HG02970 (cell line): Measurements from ENCODE around the gene DTX3.
"Not testable (repeated sequence)": the region's sequence is repeated elsewhere in the genome, so short reads cannot be mapped to it uniquely, and the experiment has no call there.

Experiments used
- ATAC-seq: cut with Tn5 transposase; IDR thresholded peaks from one replicate; pipeline ENCODE4 v1.9.1; 2021; ENCODE audit warnings: mild to moderate bottlenecking, moderate library complexity, moderate number of reproducible peaks; ENCODE audit not compliant: unreplicated experiment, low FRiP score

The DTX3 gene, protein sequence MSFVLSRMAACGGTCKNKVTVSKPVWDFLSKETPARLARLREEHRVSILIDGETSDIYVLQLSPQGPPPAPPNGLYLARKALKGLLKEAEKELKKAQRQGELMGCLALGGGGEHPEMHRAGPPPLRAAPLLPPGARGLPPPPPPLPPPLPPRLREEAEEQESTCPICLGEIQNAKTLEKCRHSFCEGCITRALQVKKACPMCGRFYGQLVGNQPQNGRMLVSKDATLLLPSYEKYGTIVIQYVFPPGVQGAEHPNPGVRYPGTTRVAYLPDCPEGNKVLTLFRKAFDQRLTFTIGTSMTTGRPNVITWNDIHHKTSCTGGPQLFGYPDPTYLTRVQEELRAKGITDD

DNA sequence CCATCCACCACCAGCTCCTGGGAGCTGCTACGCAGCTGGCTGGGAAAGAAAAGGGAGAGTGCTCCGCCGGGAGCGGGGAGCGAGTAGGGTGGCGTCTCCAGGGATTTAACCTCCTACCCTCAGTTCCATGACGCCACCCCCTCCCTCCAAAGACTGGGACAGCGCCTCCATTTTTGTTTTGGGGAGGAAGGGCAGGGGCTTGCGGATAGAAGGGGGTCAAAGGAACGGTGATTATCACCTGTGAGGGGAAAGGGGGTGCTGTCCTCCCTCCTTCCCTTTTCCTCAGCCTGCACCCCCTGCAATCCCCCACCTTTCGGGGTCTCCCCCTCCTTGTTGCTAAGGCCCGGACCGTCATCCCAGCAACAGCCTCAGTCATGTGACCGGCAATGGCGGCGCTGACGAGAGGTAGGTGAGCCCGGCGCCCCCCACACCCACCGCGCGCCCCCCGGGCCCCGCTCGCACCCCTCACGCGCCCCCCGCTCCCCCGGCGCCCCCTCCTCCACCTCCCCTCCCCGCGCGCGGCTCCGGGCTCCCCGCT, at the start of gene DTX3:
Gene DTX3 (plus strand): TSS at position 371 of the 538 bp plus-strand sequence. CDS start 1,694 bp downstream, outside the sequence.
- no peak for ATAC-seq

- no peak for ATAC-seq
Observed at GRCh38 chr12:57554897-57555296, 49.7 kb upstream of the DTX3 start.

- no peak for ATAC-seq
Observed at GRCh38 chr12:57558864-57559263, 45.8 kb upstream of the DTX3 start.

GRCh38 chr12:57560516-57560915, 44.1 kb upstream of the DTX3 start:
- ATAC-seq = no peak

DNA sequence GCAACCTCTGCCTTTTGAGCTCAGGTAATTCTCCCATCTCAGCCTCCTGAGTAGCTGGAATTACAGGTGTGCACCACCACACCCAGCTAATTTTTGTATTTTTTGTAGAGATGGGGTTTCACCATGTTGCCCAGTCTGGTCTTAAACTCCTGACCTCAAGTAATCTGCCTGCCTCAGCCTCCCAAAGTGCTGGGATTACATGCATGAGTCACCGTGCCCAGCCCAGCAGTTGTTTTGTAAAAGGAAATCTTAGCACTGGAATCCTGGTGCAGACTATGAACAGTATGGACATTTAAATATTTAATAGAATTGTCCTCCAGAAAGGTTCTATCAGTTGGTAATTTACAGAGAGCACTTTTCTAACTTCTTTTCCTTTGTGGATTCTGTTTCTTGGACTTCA, 43.5 kb upstream of the DTX3 start:
- not testable (repeated sequence) for ATAC-seq

DNA sequence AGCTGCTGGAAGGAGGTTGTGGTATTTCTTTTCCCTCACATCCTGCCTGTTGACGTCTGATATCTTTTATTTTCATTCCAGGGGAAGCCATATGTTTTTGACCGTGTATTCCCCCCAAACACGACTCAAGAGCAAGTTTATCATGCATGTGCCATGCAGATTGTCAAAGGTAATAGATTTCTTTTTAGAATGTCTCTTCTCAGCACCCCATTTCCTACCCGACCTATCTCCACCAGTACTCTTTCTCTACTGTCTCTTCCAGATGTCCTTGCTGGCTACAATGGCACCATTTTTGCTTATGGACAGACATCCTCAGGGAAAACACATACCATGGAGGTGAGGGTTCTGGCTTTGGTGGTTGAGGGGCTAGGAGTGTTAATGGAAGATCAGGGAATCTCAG, 41.3 kb upstream of the DTX3 start:
- no peak for ATAC-seq

DNA sequence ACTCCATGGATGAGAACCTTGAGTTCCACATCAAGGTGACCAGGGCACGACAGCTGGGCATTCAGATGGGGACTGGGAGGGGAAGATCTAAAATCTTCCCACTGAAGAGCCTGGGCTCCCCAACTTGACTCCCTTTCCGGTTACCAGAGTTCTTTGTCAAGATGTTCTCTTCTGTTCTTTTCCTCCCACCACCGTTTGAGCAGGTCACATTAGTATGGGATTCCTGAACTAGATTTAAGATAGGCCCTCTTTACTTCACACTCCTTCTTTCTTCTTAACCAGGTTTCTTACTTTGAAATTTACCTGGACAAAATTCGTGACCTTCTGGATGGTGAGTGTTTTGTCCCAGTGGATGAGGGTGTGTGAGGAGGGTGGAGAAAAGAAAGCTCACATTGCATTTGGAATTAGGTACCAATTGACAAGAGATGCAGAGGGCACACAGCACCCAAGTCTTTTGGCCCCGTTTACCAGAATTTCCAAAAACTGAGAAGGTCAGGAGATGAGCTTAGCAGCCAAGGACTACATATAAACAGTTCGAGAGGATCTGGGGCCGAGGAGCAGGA, 40.4 kb upstream of the DTX3 start:
- no peak for ATAC-seq

GRCh38 chr12:57568838-57569237, 35.8 kb upstream of the DTX3 start:
- ATAC-seq = no peak

DNA sequence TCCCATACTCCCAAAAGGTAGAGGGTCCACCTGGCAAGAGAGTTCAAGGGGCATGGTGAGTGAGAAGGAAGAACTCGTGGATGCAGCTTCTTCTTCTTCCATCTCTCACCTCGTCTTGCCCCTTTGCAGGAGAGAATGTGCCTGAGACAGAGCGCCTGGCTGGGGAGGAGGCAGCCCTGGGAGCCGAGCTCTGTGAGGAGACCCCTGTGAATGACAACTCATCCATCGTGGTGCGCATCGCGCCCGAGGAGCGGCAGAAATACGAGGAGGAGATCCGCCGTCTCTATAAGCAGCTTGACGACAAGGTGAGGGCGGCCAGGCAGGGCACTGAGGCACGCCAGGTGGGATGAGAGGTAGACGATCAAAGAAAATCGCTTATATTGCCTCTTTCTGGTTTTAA, 34.8 kb upstream of the DTX3 start:
- ATAC-seq = no peak

DNA sequence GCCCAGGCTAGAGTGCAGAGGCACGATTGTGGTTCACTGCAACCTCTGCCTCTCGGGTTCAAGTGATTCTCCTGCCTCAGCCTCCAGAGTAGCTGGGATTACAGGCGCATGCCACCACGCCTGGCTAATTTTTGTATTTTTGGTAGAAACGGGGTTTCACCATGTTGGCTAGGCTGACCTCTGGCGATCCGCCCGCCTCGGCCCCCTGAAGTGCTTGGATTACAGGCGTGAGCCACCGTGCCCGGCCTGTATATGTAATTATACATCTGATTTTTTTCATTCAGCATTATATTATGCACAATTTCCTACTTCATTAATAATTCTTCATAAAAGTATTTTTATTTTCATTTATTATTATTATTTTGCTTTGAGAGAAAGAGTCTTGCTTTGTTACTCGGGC, 34.2 kb upstream of the DTX3 start:
- not testable (repeated sequence) for ATAC-seq

- ATAC-seq = no peak
Observed at GRCh38 chr12:57571926-57572762, 32.5 kb upstream of the DTX3 start.

GRCh38 chr12:57574795-57575194, 29.8 kb upstream of the DTX3 start:
- no peak for ATAC-seq

DNA sequence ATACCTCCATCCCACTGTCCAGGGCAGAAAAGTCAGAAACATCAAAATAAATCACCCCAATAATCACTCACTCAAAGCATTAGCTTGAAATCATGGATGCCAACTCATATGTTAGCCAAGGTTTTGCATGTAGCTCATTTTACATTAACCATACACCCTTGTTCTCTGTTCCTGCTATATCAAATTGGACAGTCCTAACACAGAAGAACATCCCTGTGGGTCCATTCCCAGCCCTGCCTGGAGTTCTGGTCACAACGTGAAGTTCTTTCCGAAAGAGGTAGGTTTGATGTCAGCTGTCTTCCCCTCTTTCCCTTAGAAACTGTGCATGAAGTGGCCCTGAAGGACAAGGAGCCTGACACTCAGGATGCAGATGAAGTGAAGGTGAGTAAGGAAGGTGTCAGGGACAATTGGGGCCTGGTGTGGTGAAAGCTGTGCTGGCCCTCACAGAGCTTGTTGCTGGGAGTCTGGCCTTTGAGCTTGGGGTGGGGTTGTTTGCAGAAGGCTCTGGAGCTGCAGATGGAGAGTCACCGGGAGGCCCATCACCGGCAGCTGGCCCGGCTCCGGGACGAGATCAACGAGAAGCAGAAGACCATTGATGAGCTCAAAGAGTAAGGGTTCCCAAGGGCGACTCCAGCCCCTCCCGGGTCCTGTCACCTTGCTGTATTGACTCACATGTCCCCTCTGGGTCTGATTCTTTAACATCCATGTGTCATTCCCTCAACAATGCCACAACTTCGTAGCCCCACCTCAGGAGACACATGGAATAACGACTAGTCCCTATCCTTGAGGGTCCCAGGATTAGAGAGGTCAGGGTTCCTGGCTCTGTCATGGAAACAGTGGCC, 28.6 kb upstream of the DTX3 start:
- ATAC-seq = no peak

GRCh38 chr12:57576613-57577160, 27.9 kb upstream of the DTX3 start:
- no peak for ATAC-seq

DNA sequence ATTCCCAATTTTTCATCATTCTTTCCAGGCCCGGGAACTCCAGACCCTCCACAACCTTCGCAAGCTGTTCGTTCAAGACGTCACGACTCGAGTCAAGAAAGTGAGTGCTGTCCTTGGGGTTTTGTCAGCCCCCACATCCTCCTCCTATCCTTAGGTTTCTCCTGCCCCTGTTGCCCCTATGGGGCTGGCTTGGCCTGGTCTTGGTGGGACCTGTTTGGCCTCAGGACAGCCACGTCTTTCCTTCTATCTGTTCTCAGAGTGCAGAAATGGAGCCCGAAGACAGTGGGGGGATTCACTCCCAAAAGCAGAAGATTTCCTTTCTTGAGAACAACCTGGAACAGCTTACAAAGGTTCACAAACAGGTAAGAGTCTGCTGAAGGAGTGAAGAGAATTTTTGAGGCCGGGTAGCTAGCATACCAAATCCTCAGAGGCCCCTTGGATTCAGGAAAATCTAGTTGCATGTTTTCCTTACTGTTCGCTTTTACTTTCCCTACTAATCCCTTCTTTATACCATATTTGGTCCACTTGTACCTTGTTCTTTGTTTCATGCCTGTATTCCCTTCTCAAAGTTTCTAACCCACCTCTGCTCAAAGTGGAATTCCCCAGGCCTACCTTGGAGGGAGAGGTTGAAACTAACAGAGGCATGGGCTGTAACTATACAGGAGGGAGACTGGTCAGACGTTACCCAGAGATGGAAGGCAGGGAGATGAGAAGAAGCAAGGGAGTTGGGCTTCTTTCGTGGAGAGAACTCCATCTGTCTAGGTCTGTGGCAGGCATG, 26.5 kb upstream of the DTX3 start:
- no peak for ATAC-seq

DNA sequence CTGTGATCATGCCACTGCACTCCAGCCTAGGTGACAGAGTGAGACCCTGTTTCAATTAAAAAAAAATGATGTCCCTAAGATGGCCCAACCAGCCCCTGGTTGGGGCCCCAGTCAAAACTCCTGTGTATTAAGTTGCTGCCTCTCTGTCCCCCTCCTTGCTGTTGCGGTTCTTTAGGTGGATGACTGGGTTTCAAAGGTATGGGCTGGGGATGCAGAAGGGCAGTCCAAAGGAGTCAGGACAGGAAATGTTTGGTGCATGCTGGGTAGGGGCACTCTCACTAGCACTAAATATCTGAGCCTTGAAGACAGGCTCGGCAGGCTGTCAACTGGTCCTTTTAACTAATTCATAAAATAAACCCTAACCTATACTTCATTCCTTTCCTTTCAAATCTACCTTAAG, 25.6 kb upstream of the DTX3 start:
- no peak for ATAC-seq

DNA sequence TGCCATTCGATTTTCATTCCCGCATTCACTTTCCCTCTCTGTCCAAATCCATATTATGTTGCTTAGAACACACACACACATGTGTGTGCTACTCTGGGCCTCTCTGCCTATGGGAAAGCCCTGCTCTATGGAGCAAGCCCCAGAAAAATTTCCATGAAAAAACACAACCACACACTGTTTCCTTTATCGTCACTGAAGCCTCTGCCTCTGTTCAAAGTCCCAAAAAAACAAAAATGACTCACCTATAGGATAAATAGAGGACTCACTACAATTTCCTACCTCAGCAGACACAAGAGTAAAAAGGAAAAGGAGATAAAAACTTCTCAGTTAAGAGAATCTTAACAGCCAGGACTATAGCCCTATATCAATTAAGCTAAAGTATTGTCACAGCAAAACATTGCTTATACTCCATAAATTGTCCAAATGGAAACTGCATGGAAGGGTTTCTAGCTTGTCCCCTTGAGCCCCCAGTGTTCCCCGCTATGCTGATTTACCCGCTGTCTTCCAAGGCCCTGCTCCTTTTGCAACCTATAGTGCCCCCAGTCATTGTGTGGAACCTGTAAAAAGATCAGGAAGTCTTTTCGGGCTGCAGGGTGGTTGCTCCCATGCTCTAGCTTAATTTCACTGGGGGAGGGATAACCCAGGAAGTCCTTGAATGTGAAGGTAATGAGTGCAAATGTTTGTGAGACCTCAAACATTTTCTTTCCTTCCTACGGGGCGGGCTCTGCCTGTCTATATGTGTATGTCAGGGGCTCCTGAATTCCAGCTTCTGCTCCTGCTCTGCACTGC, 24.8 kb upstream of the DTX3 start:
- no peak for ATAC-seq

DNA sequence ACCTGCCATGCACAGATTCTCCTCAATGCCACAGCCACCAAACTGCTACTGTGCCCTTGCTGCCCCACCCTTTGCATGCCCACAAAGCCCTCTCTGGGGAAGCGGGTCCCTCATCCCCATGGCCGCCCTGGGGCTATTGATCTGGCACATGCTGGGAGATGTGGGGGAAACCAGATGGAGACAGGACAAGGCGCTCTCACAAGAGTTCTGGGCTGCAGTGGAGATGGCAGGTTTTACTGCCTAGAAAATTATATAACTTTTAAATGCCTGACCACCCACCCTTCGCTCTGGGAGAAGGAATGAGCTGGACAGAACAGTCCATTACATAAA, 24.2 kb upstream of the DTX3 start:
- ATAC-seq = no peak

GRCh38 chr12:57581802-57582201, 22.8 kb upstream of the DTX3 start:
- no peak for ATAC-seq
